ENCODE measurements around the gene MUC5AC.
"Not testable (repeated sequence)": the region's sequence is repeated elsewhere in the genome, so short reads cannot be mapped to it uniquely, and the experiment has no call there.

MUC5AC gene

DNA sequence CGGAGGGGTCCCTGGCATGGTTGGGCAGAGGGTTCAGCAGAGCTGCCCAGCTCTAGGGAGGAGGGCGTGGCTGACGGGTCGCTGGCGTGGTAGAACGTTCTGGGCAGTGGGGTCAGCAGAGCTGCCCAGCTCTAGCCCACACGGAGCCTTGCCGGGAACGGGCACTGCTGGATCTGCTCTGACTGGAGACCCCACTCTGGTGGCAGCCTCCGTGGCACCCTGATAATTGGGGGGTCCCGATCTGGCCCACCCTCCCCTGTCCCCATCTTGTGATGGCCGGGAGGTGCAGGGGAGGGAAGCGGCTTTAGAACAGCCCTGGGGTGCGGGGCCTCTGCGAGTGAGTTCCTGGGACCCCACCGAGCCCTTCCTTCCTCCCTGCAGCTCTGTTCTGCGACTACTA, 21.9 kb downstream of the MUC5AC start:
- Histone ChIP-seq H3K9me3 (ENCODE audit: control insufficient read depth, insufficient read depth, low read length) (no peaks in the 10 kb centered on the region), H3K9ac (ENCODE audit: low read depth, low read length) (no peak overlapping the region), H3K27me3 (ENCODE audit: control insufficient read depth, insufficient read depth, low read length) (no peaks in the 10 kb centered on the region), H3K36me3 (ENCODE audit: control insufficient read depth, insufficient read depth, low read length) (no peaks in the 10 kb centered on the region), H3K4me1 (ENCODE audit: control insufficient read depth, insufficient read depth, low read length) (no peaks in the 10 kb centered on the region), H3K4me3 (ENCODE audit: low read depth, low read length) (no peak overlapping the region)

DNA sequence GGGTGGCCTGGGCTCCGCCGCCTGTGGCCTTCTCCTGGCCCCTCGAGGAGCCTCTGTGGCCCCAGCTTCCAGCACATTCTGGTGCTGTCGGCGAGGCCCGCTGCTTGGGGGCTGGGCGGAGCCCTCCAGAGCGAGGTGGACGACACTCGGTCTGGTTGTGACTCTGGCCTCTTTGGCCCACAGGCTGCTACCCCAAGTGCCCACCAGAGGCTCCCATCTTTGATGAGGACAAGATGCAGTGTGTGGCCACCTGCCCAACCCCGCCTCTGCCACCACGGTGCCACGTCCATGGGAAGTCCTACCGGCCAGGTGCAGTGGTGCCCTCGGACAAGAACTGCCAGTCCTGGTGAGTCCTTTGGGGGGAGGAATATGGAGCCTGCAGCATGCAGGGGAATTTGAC, 22.4 kb downstream of the MUC5AC start:
- no peaks in the 10 kb centered on the region for H3K9me3 ChIP-seq (ENCODE audit: control insufficient read depth, insufficient read depth, low read length)

DNA sequence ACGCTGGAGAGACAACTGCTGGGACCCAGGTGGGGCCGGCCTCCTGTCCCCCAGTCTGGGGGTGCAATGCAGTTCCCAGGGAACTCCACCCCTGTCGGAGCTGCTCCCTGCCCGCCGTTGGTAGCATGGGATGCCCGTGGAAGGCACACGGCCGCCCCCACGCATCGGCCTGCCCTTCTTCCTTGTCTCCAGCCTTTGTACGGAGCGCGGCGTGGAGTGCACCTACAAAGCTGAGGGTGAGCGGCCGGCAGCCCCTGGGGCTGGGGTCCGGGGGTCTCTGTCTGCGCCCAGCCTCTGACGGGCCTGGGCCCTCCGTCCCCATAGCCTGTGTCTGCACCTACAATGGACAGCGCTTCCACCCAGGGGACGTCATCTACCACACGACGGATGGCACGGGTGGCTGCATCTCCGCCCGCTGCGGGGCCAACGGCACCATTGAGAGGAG, 23.2 kb downstream of the MUC5AC start:
- no peak overlapping the region for H3K4me3 ChIP-seq (ENCODE audit: low read depth, low read length)
- H3K4me1 ChIP-seq (ENCODE audit: control insufficient read depth, insufficient read depth, low read length) = no peaks in the 10 kb centered on the region
- H3K36me3 ChIP-seq (ENCODE audit: control insufficient read depth, insufficient read depth, low read length) = no peaks in the 10 kb centered on the region
- H3K27me3 ChIP-seq (ENCODE audit: control insufficient read depth, insufficient read depth, low read length) = no peaks in the 10 kb centered on the region
- H3K9ac ChIP-seq (ENCODE audit: low read depth, low read length) = no peak overlapping the region
- H3K9me3 ChIP-seq (ENCODE audit: control insufficient read depth, insufficient read depth, low read length) = peaks cover 2% of the 10 kb centered on the region

More for the DNA sequence above, 22.4 kb downstream of the MUC5AC start:
- Histone ChIP-seq H3K4me1 (ENCODE audit: control insufficient read depth, insufficient read depth, low read length) (no peaks in the 10 kb centered on the region), H3K36me3 (ENCODE audit: control insufficient read depth, insufficient read depth, low read length) (no peaks in the 10 kb centered on the region), H3K9ac (ENCODE audit: low read depth, low read length) (no peak overlapping the region), H3K4me3 (ENCODE audit: low read depth, low read length) (no peak overlapping the region), H3K27me3 (ENCODE audit: control insufficient read depth, insufficient read depth, low read length) (no peaks in the 10 kb centered on the region)

DNA sequence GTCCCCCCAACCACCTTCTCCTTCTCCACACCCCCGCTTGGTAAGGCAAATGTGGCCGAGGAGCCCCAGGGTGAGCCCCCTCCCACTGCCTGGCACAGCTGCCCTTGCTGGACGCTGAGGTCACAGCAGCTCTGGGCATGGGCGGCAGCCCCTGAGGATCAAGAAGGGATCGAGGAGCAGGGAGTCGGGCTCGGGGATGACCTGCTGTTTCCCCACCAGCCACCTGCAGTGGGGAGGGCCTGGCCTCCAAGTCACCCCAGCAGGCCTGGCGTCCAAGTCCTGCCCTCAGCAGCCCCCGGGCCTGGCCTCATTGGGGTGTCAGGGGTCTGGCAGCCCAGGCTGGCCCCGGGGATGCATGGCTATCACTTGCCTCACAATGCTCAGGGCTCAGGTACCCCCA, 23.7 kb downstream of the MUC5AC start:
- H3K4me1 ChIP-seq (ENCODE audit: control insufficient read depth, insufficient read depth, low read length) = no peaks in the 10 kb centered on the region
- H3K27me3 ChIP-seq (ENCODE audit: control insufficient read depth, insufficient read depth, low read length) = peaks cover 2% of the 10 kb centered on the region
- H3K9ac ChIP-seq (ENCODE audit: low read depth, low read length) = no peak overlapping the region
- no peaks in the 10 kb centered on the region for H3K36me3 ChIP-seq (ENCODE audit: control insufficient read depth, insufficient read depth, low read length)
- H3K4me3 ChIP-seq (ENCODE audit: low read depth, low read length) = no peak overlapping the region
- peaks cover 2% of the 10 kb centered on the region for H3K9me3 ChIP-seq (ENCODE audit: control insufficient read depth, insufficient read depth, low read length)

DNA sequence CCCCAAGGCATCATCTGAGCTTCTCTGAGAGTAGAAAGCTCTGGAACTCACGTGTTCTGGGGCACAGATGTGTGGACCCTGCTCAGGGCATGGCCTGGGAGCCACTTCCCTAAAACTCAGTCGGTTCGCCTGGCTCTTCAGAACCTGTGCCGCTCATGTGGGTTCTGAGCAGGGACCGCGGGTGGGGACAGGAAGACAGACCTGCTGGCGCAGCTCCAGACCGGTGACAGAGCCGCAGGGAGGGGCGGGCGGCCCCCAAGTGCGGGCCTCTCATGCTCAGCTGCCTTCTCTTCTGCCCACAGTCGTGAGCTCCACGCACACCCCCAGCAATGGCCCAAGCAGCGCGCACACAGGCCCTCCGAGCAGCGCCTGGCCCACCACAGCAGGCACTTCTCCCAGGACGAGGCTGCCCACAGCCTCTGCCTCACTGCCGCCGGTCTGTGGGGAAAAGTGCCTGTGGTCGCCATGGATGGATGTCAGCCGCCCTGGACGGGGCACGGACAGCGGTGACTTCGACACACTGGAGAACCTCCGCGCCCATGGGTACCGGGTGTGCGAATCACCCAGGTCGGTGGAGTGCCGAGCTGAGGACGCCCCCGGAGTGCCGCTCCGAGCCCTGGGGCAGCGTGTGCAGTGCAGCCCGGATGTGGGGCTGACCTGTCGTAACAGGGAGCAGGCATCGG, 24.2 kb downstream of the MUC5AC start:
- Histone ChIP-seq H3K9me3 (ENCODE audit: control insufficient read depth, insufficient read depth, low read length) (peaks cover 2% of the 10 kb centered on the region), H3K4me1 (ENCODE audit: control insufficient read depth, insufficient read depth, low read length) (no peaks in the 10 kb centered on the region), H3K27me3 (ENCODE audit: control insufficient read depth, insufficient read depth, low read length) (peaks cover 2% of the 10 kb centered on the region), H3K9ac (ENCODE audit: low read depth, low read length) (no peak overlapping the region), H3K36me3 (ENCODE audit: control insufficient read depth, insufficient read depth, low read length) (no peaks in the 10 kb centered on the region), H3K4me3 (ENCODE audit: low read depth, low read length) (no peak overlapping the region)

DNA sequence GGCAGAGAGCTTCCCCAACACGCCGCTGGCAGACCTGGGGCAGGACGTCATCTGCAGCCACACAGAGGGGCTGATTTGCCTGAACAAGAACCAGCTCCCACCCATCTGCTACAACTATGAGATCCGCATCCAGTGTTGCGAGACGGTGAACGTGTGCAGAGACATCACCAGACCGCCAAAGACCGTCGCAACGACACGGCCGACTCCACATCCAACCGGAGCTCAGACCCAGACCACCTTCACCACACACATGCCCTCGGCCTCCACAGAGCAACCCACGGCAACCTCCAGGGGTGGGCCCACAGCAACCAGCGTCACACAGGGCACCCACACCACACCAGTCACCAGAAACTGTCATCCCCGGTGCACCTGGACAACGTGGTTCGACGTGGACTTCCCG, 26.4 kb downstream of the MUC5AC start:
- not testable (repeated sequence) for H3K4me3 ChIP-seq (ENCODE audit: low read depth, low read length); H3K9ac ChIP-seq (ENCODE audit: low read depth, low read length); H3K36me3 ChIP-seq (ENCODE audit: control insufficient read depth, insufficient read depth, low read length); H3K9me3 ChIP-seq (ENCODE audit: control insufficient read depth, insufficient read depth, low read length); H3K27me3 ChIP-seq (ENCODE audit: control insufficient read depth, insufficient read depth, low read length); H3K4me1 ChIP-seq (ENCODE audit: control insufficient read depth, insufficient read depth, low read length)

DNA sequence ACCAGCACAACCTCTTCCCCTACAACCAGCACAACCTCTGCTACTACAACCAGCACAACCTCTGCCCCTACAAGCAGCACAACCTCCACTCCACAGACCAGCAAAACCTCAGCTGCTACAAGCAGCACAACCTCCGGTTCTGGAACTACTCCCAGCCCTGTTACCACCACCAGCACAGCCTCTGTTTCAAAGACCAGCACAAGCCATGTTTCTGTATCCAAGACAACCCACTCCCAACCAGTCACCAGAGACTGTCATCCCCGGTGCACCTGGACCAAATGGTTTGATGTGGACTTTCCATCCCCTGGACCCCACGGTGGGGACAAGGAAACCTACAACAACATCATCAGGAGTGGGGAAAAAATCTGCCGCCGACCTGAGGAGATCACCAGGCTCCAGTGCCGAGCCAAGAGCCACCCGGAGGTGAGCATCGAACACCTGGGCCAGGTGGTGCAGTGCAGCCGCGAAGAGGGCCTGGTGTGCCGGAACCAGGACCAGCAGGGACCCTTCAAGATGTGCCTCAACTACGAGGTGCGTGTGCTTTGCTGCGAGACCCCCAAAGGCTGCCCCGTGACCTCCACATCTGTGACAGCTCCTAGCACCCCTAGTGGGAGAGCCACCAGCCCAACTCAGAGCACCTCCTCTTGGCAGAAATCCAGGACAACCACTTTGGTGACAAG, 30.8 kb downstream of the MUC5AC start:
- not testable (repeated sequence) for H3K36me3 ChIP-seq (ENCODE audit: control insufficient read depth, insufficient read depth, low read length); H3K9ac ChIP-seq (ENCODE audit: low read depth, low read length); H3K9me3 ChIP-seq (ENCODE audit: control insufficient read depth, insufficient read depth, low read length); H3K4me1 ChIP-seq (ENCODE audit: control insufficient read depth, insufficient read depth, low read length); H3K27me3 ChIP-seq (ENCODE audit: control insufficient read depth, insufficient read depth, low read length); H3K4me3 ChIP-seq (ENCODE audit: low read depth, low read length)

DNA sequence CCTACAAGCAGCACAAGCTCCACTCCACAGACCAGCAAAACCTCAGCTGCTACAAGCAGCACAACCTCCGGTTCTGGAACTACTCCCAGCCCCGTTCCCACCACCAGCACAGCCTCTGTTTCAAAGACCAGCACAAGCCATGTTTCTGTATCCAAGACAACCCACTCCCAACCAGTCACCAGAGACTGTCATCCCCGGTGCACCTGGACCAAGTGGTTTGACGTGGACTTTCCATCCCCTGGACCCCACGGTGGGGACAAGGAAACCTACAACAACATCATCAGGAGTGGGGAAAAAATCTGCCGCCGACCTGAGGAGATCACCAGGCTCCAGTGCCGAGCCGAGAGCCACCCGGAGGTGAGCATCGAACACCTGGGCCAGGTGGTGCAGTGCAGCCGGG, 32.1 kb downstream of the MUC5AC start:
- not testable (repeated sequence) for H3K9me3 ChIP-seq (ENCODE audit: control insufficient read depth, insufficient read depth, low read length); H3K4me1 ChIP-seq (ENCODE audit: control insufficient read depth, insufficient read depth, low read length); H3K36me3 ChIP-seq (ENCODE audit: control insufficient read depth, insufficient read depth, low read length); H3K27me3 ChIP-seq (ENCODE audit: control insufficient read depth, insufficient read depth, low read length); H3K4me3 ChIP-seq (ENCODE audit: low read depth, low read length); H3K9ac ChIP-seq (ENCODE audit: low read depth, low read length)

DNA sequence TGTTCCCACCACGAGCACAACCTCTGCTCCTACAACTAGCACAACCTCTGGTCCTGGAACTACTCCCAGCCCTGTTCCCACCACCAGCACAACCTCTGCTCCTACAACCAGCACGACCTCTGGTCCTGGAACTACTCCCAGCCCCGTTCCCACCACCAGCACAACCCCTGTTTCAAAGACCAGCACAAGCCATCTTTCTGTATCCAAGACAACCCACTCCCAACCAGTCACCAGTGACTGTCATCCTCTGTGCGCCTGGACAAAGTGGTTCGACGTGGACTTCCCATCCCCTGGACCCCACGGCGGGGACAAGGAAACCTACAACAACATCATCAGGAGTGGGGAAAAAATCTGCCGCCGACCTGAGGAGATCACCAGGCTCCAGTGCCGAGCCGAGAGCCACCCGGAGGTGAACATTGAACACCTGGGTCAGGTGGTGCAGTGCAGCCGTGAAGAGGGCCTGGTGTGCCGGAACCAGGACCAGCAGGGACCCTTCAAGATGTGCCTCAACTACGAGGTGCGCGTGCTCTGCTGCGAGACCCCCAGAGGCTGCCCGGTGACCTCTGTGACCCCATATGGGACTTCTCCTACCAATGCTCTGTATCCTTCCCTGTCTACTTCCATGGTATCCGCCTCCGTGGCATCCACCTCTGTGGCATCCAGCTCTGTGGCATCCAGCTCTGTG, 34.2 kb downstream of the MUC5AC start:
- H3K36me3 ChIP-seq (ENCODE audit: control insufficient read depth, insufficient read depth, low read length); H3K4me1 ChIP-seq (ENCODE audit: control insufficient read depth, insufficient read depth, low read length); H3K9ac ChIP-seq (ENCODE audit: low read depth, low read length); H3K4me3 ChIP-seq (ENCODE audit: low read depth, low read length); H3K9me3 ChIP-seq (ENCODE audit: control insufficient read depth, insufficient read depth, low read length); H3K27me3 ChIP-seq (ENCODE audit: control insufficient read depth, insufficient read depth, low read length): not testable (repeated sequence)

DNA sequence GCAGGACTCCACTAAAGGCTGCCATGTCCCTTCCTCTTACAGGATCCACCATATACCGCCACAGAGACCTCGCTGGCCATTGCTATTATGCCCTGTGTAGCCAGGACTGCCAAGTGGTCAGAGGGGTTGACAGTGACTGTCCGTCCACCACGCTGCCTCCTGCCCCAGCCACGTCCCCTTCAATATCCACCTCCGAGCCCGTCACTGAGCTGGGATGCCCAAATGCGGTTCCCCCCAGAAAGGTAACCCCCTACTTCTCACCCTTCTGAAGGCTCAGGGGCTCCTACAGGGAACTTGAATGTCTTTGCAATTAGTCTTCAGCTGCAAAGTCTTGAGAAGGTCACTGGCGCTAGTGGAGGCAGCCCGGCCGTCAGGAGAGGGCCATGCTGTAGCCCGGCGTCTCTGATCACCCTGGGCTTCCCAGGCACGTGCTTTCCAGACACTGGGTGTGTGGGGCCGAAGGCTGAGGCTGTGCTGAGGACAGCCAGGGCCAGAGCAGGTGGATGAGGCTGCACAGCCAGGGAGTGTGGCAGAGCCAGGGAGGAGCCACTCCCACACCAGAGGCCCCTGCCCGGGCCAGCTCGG, 35.1 kb downstream of the MUC5AC start:
- no peaks in the 10 kb centered on the region for H3K27me3 ChIP-seq (ENCODE audit: control insufficient read depth, insufficient read depth, low read length)
- no peaks in the 10 kb centered on the region for H3K36me3 ChIP-seq (ENCODE audit: control insufficient read depth, insufficient read depth, low read length)
- no peak overlapping the region for H3K9ac ChIP-seq (ENCODE audit: low read depth, low read length)
- no peak overlapping the region for H3K4me3 ChIP-seq (ENCODE audit: low read depth, low read length)
- H3K4me1 ChIP-seq (ENCODE audit: control insufficient read depth, insufficient read depth, low read length) = no peaks in the 10 kb centered on the region
- no peaks in the 10 kb centered on the region for H3K9me3 ChIP-seq (ENCODE audit: control insufficient read depth, insufficient read depth, low read length)

DNA sequence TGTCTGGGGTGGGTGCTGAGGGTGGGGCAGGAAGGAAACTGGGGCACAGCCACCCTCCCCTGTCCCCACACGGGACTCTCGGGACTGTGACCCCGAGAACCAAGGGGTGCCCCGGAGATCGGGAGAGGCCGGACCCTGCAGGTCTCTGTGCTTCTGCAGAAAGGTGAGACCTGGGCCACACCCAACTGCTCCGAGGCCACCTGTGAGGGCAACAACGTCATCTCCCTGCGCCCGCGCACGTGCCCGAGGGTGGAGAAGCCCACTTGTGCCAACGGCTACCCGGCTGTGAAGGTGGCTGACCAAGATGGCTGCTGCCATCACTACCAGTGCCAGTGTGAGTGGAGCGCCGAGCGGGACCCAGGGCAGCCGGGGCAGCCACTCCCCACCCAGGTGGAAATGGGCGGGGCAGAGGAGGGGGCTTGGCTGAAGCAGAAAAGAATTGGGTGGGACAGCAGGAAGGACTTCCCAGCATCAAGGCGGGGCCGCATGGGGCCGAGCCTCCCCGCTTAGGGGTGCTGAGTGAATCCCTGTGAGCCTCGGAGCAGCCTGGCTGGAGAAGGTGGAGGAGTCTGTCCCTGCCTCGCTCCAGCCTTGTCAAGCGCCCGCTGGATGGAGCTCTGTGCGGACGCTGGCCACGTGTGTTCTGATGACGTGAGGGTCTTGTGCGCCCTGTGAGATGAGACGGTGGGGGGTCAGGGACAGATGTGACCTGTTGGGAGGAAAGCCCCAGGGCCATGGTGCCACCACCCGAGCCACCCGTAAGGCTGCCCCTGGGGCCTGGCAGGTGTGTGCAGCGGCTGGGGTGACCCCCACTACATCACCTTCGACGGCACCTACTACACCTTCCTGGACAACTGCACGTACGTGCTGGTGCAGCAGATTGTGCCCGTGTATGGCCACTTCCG, 35.8 kb downstream of the MUC5AC start:
- H3K9me3 ChIP-seq (ENCODE audit: control insufficient read depth, insufficient read depth, low read length) = no peaks in the 10 kb centered on the region
- no peak overlapping the region for H3K4me3 ChIP-seq (ENCODE audit: low read depth, low read length)
- no peaks in the 10 kb centered on the region for H3K36me3 ChIP-seq (ENCODE audit: control insufficient read depth, insufficient read depth, low read length)
- no peak overlapping the region for H3K9ac ChIP-seq (ENCODE audit: low read depth, low read length)
- H3K4me1 ChIP-seq (ENCODE audit: control insufficient read depth, insufficient read depth, low read length) = no peaks in the 10 kb centered on the region
- H3K27me3 ChIP-seq (ENCODE audit: control insufficient read depth, insufficient read depth, low read length) = no peaks in the 10 kb centered on the region

Data from iPS-15b (cell line).